Neutrophil (primary cell): ENCODE data around the gene USP13.

Experiments used
- H3K27ac ChIP-seq: fragments of 200-600 bp; sonication (generic); 2 replicates; pipeline ENCODE4 v1.5.1; 2016; ENCODE audit warnings: mild to moderate bottlenecking, moderate library complexity
- H3K27me3 ChIP-seq: fragments of 200-600 bp; sonication (generic); 2 replicates; pipeline ENCODE4 v1.6.0; 2016; ENCODE audit warnings: mild to moderate bottlenecking
- H3K36me3 ChIP-seq: fragments of 200-600 bp; sonication (generic); 2 replicates; pipeline ENCODE4 v1.5.1; 2017
- H3K4me1 ChIP-seq, 2 experiments: fragments of 200-600 bp in 1 of 2; sonication (generic) in 1 of 2; 1 replicate in 1 of 2; 2 replicates in 1 of 2; pipeline versions ENCODE4 v1.5.1 to v1.6.1; 2013 to 2016; ENCODE audit warnings: low read depth in 1 of 2, low read length in 1 of 2, mild to moderate bottlenecking in 1 of 2, moderate library complexity in 1 of 2; ENCODE audit not compliant: control insufficient read depth in 1 of 2, insufficient read depth in 1 of 2
- H3K4me3 ChIP-seq, 2 experiments: fragments of 200-600 bp in 1 of 2; sonication (generic) in 1 of 2; 1 replicate in 1 of 2; 2 replicates in 1 of 2; pipeline ENCODE4 v1.5.1; 2013 to 2016; ENCODE audit warnings: low read depth in 1 of 2, low read length in 1 of 2, mild to moderate bottlenecking in 1 of 2, moderate library complexity in 1 of 2
- H3K9me3 ChIP-seq: fragments of 200-600 bp; sonication (generic); 2 replicates; pipeline ENCODE4 v1.5.1; 2016
- CTCF ChIP-seq: fragments of 200-600 bp; sonication (generic); IDR thresholded peaks from 2 replicates; pipeline ENCODE4 v1.5.1; 2016; ENCODE audit warnings: antibody characterized with exemption

Gene USP13

DNA sequence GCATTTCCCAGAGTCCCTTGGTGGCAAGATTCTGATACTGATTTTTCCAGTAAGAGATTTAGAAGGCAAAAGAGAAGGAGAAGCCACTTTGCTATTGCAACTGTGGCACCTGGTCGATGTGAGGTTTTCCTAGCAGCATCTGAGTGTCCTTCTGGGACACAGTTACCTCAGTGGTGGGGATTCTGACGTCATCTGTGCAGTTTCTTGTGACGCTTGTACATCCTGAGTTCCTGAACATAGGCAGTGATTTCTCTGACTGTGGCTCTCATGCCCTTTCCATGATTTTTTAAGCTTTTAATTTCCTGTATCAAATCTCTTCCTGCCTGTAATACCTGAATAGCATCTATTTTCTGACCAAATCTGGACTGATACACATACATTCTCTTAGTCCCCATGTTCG lies 8.9 kb downstream of the USP13 start:
- H3K27me3 ChIP-seq, result no peaks in the 10 kb centered on the region
- no peaks in the 10 kb centered on the region for H3K9me3 ChIP-seq
- H3K4me1 ChIP-seq, result no peaks in the 10 kb centered on the region
- no peak for TF ChIP-seq CTCF
- no peak overlapping the region for H3K27ac ChIP-seq
- no peaks in the 10 kb centered on the region for H3K36me3 ChIP-seq
- no peak overlapping the region for H3K4me3 ChIP-seq

- no peak for TF ChIP-seq CTCF
- Histone ChIP-seq H3K27ac (no peak overlapping the region), H3K4me1 (no peaks in the 10 kb centered on the region), H3K4me3 (no peak overlapping the region), H3K27me3 (no peaks in the 10 kb centered on the region), H3K9me3 (no peaks in the 10 kb centered on the region), H3K36me3 (no peaks in the 10 kb centered on the region)
Measured at GRCh38 chr3:179663093-179663492, 10.3 kb downstream of the USP13 start.

GRCh38 chr3:179666030-179666429 lies 13.2 kb downstream of the USP13 start:
- H3K27me3 ChIP-seq, result no peaks in the 10 kb centered on the region
- no peak overlapping the region for H3K4me3 ChIP-seq

DNA sequence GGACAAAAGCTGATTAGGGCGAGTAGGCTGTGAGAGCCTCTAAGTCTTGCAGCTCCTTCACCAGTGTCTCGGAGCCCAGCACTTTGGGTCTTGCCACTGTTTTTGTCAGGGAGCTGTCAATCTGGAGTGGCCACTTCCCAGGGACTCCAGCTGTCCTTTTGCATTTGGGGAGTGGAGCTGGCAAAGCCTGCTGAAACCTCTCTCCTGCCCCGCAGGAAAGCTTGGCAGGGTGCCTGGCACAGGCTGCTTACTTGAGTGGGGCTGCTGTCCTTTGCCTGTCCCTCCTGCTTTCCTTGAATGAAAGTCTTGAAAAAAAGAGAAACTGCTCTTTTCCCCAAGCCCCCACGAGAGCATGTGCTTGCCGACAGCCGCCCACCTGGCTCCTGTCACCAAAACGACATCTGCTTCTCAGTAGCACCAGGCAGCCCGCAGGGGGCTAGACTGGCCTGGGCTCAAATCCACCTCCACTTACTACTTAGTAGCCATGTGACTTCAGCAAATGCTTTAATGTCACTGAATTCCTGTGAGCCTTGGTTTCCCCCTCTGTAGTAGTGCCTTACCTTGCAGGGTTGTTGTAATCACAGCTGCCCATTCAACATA lies 13.7 kb downstream of the USP13 start:
- Histone ChIP-seq H3K4me1 (no peaks in the 10 kb centered on the region), H3K4me3 (no peak overlapping the region), H3K9me3 (no peaks in the 10 kb centered on the region), H3K36me3 (no peaks in the 10 kb centered on the region), H3K27me3 (no peaks in the 10 kb centered on the region), H3K27ac (no peak overlapping the region)
- no peak for TF ChIP-seq CTCF

More at GRCh38 chr3:179666030-179666429, 13.2 kb downstream of the USP13 start:
- H3K36me3 ChIP-seq, result no peaks in the 10 kb centered on the region
- TF ChIP-seq CTCF, result no peak
- no peaks in the 10 kb centered on the region for H3K4me1 ChIP-seq
- no peak overlapping the region for H3K27ac ChIP-seq
- no peaks in the 10 kb centered on the region for H3K9me3 ChIP-seq

- Histone ChIP-seq H3K27ac (no peak overlapping the region), H3K27me3 (no peaks in the 10 kb centered on the region), H3K36me3 (no peaks in the 10 kb centered on the region), H3K9me3 (no peaks in the 10 kb centered on the region), H3K4me3 (no peak overlapping the region), H3K4me1 (no peaks in the 10 kb centered on the region)
- TF ChIP-seq CTCF, result no peak
Measured at GRCh38 chr3:179668429-179668828, 15.6 kb downstream of the USP13 start.

DNA sequence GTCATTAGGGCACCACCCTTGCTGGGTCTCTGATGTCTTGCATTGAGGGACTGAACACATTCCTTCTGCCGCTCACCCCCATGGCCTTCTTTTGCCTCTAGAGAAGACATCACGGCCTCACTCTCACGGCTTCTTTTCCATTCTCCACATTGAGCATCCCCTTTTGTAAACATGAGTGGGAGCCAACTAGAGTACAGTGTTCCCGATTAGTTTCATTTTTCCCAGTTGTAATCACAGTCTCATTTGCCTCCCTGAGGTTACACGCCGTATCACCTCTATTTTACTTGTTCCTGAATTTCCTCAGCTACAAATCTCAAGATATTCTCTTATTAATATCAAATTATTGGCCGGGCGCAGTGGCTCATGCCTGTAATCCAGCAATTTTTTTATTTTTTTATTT lies 17.5 kb downstream of the USP13 start:
- no peaks in the 10 kb centered on the region for H3K9me3 ChIP-seq
- H3K27me3 ChIP-seq, result no peaks in the 10 kb centered on the region
- H3K36me3 ChIP-seq, result no peaks in the 10 kb centered on the region
- H3K27ac ChIP-seq, result no peak overlapping the region
- H3K4me1 ChIP-seq, result no peaks in the 10 kb centered on the region
- TF ChIP-seq CTCF, result no peak
- no peak overlapping the region for H3K4me3 ChIP-seq
